ENCODE measurements around the gene PTPRG.
A peak's percentile ranks its signal among the peaks of the same experiment; 100 is the strongest.

PTPRG gene

GRCh38 chr3:61777483-61777882 lies 216.1 kb downstream of the PTPRG start:
- no peak overlapping the region for H3K4me3 ChIP-seq (ENCODE audit: low read length)
- no peak for TF ChIP-seq CTCF (conservative IDR thresholded peaks at IDR 0.05; ENCODE audit: low read depth, low read length)
- DNase-seq (ENCODE audit: low read depth), result no peak

- no peak for TF ChIP-seq CTCF (conservative IDR thresholded peaks at IDR 0.05; ENCODE audit: low read depth, low read length)
- no peak for DNase-seq (ENCODE audit: low read depth)
- no peak overlapping the region for H3K4me3 ChIP-seq (ENCODE audit: low read length)
Observed at GRCh38 chr3:61778095-61778494, 216.7 kb downstream of the PTPRG start.

- DNase-seq (ENCODE audit: low read depth), result no peak
- TF ChIP-seq CTCF (conservative IDR thresholded peaks at IDR 0.05; ENCODE audit: low read depth, low read length), result no peak
- H3K4me3 ChIP-seq (ENCODE audit: low read length), result no peak overlapping the region
Observed at GRCh38 chr3:61780016-61780415, 218.6 kb downstream of the PTPRG start.

GRCh38 chr3:61780455-61781228 lies 219.3 kb downstream of the PTPRG start:
- no peak overlapping the region for H3K4me3 ChIP-seq (ENCODE audit: low read length)
- no peak for TF ChIP-seq CTCF (conservative IDR thresholded peaks at IDR 0.05; ENCODE audit: low read depth, low read length)
- DNase-seq (ENCODE audit: low read depth), result no peak

- H3K4me3 ChIP-seq (ENCODE audit: low read length), result no peak overlapping the region
- peak; percentile 20 for DNase-seq (ENCODE audit: low read depth)
- TF ChIP-seq CTCF (conservative IDR thresholded peaks at IDR 0.05; ENCODE audit: low read depth, low read length), result no peak
Observed at GRCh38 chr3:61783993-61784718, 222.8 kb downstream of the PTPRG start.

GRCh38 chr3:61788623-61789507 lies 227.5 kb downstream of the PTPRG start:
- H3K4me3 ChIP-seq (ENCODE audit: low read length), result no peak overlapping the region
- DNase-seq (ENCODE audit: low read depth), result no peak
- no peak for TF ChIP-seq CTCF (conservative IDR thresholded peaks at IDR 0.05; ENCODE audit: low read depth, low read length)
